ENCODE measurements around the gene NUF2. TPM values are rescaled to one million over a fixed set of nuclear protein-coding genes. Genes with fewer than 3 reads are reported as not detected.
"Not testable (repeated sequence)": the region's sequence is repeated elsewhere in the genome, so short reads cannot be mapped to it uniquely, and the experiment has no call there.

The NUF2 gene
- total RNA-seq, 1 donor from 2014 or later: 19.6 TPM

GRCh38 chr1:163337631-163338030 is 15.9 kb downstream of the NUF2 start:
- no peak overlapping the region for H3K27ac Mint-ChIP-seq
- no peak for DNase-seq (ENCODE audit: low spot score, unreplicated experiment)
- no peaks in the 10 kb centered on the region for H3K27me3 Mint-ChIP-seq
- H3K36me3 Mint-ChIP-seq (ENCODE audit: insufficient read depth): peaks cover 13% of the 10 kb centered on the region
- H3K9me3 Mint-ChIP-seq (ENCODE audit: low read depth): peaks cover 1% of the 10 kb centered on the region
- H3K4me3 Mint-ChIP-seq (ENCODE audit: low read depth): no peak overlapping the region
- no peak for TF ChIP-seq CTCF (IDR thresholded peaks at IDR 0.05; ENCODE audit: unreplicated experiment)
- no peaks in the 10 kb centered on the region for H3K4me1 Mint-ChIP-seq (ENCODE audit: low read depth)

GRCh38 chr1:163346326-163346870 is 24.6 kb downstream of the NUF2 start:
- Mint-ChIP-seq H3K27ac (no peak overlapping the region), H3K27me3 (no peaks in the 10 kb centered on the region), H3K4me3 (ENCODE audit: low read depth) (no peak overlapping the region), H3K36me3 (ENCODE audit: insufficient read depth) (peaks cover 11% of the 10 kb centered on the region), H3K4me1 (ENCODE audit: low read depth) (peaks cover 5% of the 10 kb centered on the region), H3K9me3 (ENCODE audit: low read depth) (no peaks in the 10 kb centered on the region)
- DNase-seq (ENCODE audit: low spot score, unreplicated experiment): no peak
- no peak for TF ChIP-seq CTCF (IDR thresholded peaks at IDR 0.05; ENCODE audit: unreplicated experiment)

GRCh38 chr1:163347106-163347505 is 25.4 kb downstream of the NUF2 start:
- no peak for DNase-seq (ENCODE audit: low spot score, unreplicated experiment)
- H3K4me3 Mint-ChIP-seq (ENCODE audit: low read depth): no peak overlapping the region
- TF ChIP-seq CTCF (IDR thresholded peaks at IDR 0.05; ENCODE audit: unreplicated experiment): no peak
- no peak overlapping the region for H3K27ac Mint-ChIP-seq
- H3K27me3 Mint-ChIP-seq: no peaks in the 10 kb centered on the region
- H3K36me3 Mint-ChIP-seq (ENCODE audit: insufficient read depth): peaks cover 12% of the 10 kb centered on the region
- H3K9me3 Mint-ChIP-seq (ENCODE audit: low read depth): no peaks in the 10 kb centered on the region
- peaks cover 5% of the 10 kb centered on the region for H3K4me1 Mint-ChIP-seq (ENCODE audit: low read depth)

GRCh38 chr1:163351912-163352311 is 30.2 kb downstream of the NUF2 start:
- H3K9me3 Mint-ChIP-seq (ENCODE audit: low read depth): no peaks in the 10 kb centered on the region
- no peak for TF ChIP-seq CTCF (IDR thresholded peaks at IDR 0.05; ENCODE audit: unreplicated experiment)

GRCh38 chr1:163357378-163357777 is 35.6 kb downstream of the NUF2 start:
- Mint-ChIP-seq H3K36me3 (ENCODE audit: insufficient read depth) (no peaks in the 10 kb centered on the region), H3K27ac (no peak overlapping the region), H3K27me3 (no peaks in the 10 kb centered on the region), H3K4me3 (ENCODE audit: low read depth) (no peak overlapping the region), H3K4me1 (ENCODE audit: low read depth) (peaks cover 2% of the 10 kb centered on the region), H3K9me3 (ENCODE audit: low read depth) (no peaks in the 10 kb centered on the region)
- no peak for TF ChIP-seq CTCF (IDR thresholded peaks at IDR 0.05; ENCODE audit: unreplicated experiment)
- DNase-seq (ENCODE audit: low spot score, unreplicated experiment): no peak

More at GRCh38 chr1:163351912-163352311, 30.2 kb downstream of the NUF2 start:
- no peak for DNase-seq (ENCODE audit: low spot score, unreplicated experiment)
- no peak overlapping the region for H3K27ac Mint-ChIP-seq
- peaks cover 9% of the 10 kb centered on the region for H3K36me3 Mint-ChIP-seq (ENCODE audit: insufficient read depth)
- H3K4me3 Mint-ChIP-seq (ENCODE audit: low read depth): no peak overlapping the region
- no peaks in the 10 kb centered on the region for H3K27me3 Mint-ChIP-seq
- peaks cover 5% of the 10 kb centered on the region for H3K4me1 Mint-ChIP-seq (ENCODE audit: low read depth)

GRCh38 chr1:163358172-163358571 is 36.4 kb downstream of the NUF2 start:
- DNase-seq (ENCODE audit: low spot score, unreplicated experiment); H3K4me1 Mint-ChIP-seq (ENCODE audit: low read depth); H3K9me3 Mint-ChIP-seq (ENCODE audit: low read depth); H3K4me3 Mint-ChIP-seq (ENCODE audit: low read depth); H3K36me3 Mint-ChIP-seq (ENCODE audit: insufficient read depth); H3K27me3 Mint-ChIP-seq: not testable (repeated sequence)
- peak overlapping the region; percentile 11 for H3K27ac Mint-ChIP-seq
